Natural killer cell (primary cell): Measurements from ENCODE around the gene ERGIC3. TPM values are rescaled to one million over a fixed set of nuclear protein-coding genes. Genes with fewer than 3 reads are reported as not detected.

ENCODE experiments used
- ATAC-seq, 3 donors: fragments of 150-1000 bp in 2 of 3; fragments of 200-7000 bp in 1 of 3; cut with Tn5 transposase; 1 replicate in 1 of 3; 2 replicates in 2 of 3; pipeline ENCODE4 v1.10.0; 2021; ENCODE audit warnings: mild to moderate bottlenecking in 2 of 3, moderate library complexity in 2 of 3
- DNase-seq, 2 donors: peaks; one replicate each; pipeline versions ENCODE4 v3.0.0 to v3.0.0-alpha.2; 2013 to 2021; ENCODE audit warnings: mixed read lengths in 1 of 2
- H3K27ac ChIP-seq: one replicate; pipeline ENCODE4 v1.5.1; 2013; ENCODE audit warnings: mild to moderate bottlenecking, low read length
- H3K27me3 ChIP-seq: one replicate; pipeline ENCODE4 v1.6.1; 2013; ENCODE audit warnings: low read length; ENCODE audit not compliant: control insufficient read depth, insufficient read depth
- H3K36me3 ChIP-seq: one replicate; pipeline ENCODE4 v1.6.1; 2013; ENCODE audit warnings: low read length; ENCODE audit not compliant: control insufficient read depth, insufficient read depth
- H3K4me1 ChIP-seq: one replicate; pipeline ENCODE4 v1.6.1; 2013; ENCODE audit warnings: low read length; ENCODE audit not compliant: control insufficient read depth, insufficient read depth
- H3K4me3 ChIP-seq: one replicate; pipeline ENCODE4 v1.5.1; 2013; ENCODE audit warnings: low read length
- H3K9me3 ChIP-seq: one replicate; pipeline ENCODE4 v1.6.1; 2013; ENCODE audit warnings: low read length; ENCODE audit not compliant: control insufficient read depth, insufficient read depth
- H3K27ac Mint-ChIP-seq, 2 donors: one replicate each; pipeline ENCODE4 v1.8.0; 2022; ENCODE audit warnings: mild to moderate bottlenecking in 2 of 2, mixed read lengths in 2 of 2, moderate library complexity in 1 of 2
- H3K27me3 Mint-ChIP-seq, 2 donors: one replicate each; pipeline ENCODE4 v1.8.0; 2022; ENCODE audit warnings: low read depth in 2 of 2, mixed read lengths in 2 of 2
- H3K36me3 Mint-ChIP-seq: one replicate; pipeline ENCODE4 v1.8.0; 2022; ENCODE audit warnings: mixed read lengths
- H3K4me1 Mint-ChIP-seq, 2 donors: one replicate each; pipeline ENCODE4 v1.8.0; 2022; ENCODE audit warnings: mixed read lengths in 2 of 2
- H3K4me3 Mint-ChIP-seq: one replicate; pipeline ENCODE4 v1.8.0; 2022; ENCODE audit warnings: mild to moderate bottlenecking, moderate library complexity, mixed read lengths
- H3K9me3 Mint-ChIP-seq, 2 donors: one replicate each; pipeline ENCODE4 v1.8.0; 2022; ENCODE audit warnings: mixed read lengths in 2 of 2
- WGBS: methylation state at CpG from one replicate; pipeline ENCODE4 v1.1.7; 2013; ENCODE audit warnings: missing lambda C conversion rate; ENCODE audit not compliant: insufficient coverage; 5-methylcytosine and 5-hydroxymethylcytosine counted together
- intact Hi-C: fragments of 100-400 bp; cut with micrococcal nuclease; formaldehyde crosslinking; loops from one replicate; pipeline ENCODE4 v1.14.2; 2022
- total RNA-seq, 4 donors: library from RNA; stranded (reverse); fragments of 120-200 nt in 1 of 4; gene quantifications; one replicate each; pipeline versions ENCODE4 v1.2.3 to v1.2.4, GENCODE V29; 2013 to 2022
- TF ChIP-seq, protein P1 (sequence below): fragments of 200-600 bp; IDR thresholded peaks from one replicate; pipeline ENCODE4 v1.8.0; 2022; ENCODE audit warnings: antibody characterized with exemption

ERGIC3 gene
- total RNA-seq, 3 donors from 2014 or later (not counting 1 experiment from before 2014, with no cell fraction given): 128 to 130 (median 129) TPM

DNA sequence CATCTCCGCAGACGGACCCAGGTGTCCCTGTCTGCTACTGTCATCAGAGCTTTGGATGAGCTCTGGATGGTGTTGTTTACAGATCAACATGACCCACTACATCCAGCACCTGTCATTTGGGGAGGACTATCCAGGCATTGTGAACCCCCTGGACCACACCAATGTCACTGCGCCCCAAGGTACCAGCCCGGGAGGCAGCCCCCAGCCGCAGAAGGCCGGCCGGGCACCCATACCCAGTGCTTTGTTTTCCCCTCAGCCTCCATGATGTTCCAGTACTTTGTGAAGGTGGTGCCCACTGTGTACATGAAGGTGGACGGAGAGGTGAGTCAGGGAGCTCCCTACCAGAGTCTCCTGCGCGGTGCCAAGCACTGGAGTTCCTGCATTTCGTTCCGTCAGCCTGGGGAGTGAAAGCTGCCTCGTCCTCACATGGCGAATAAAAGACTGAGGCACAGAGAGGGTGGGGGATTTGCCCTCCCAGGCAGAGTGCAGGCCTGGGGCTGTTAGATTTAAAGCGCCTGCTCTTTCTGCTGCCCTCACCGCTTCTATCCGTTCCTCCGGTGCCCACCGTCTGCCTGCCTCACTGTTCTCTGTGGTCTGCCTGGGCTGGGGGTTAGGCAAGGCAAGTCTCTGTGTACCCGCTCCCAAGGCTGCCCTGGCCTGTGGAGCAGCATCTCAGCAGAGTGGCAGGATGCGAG is 14.2 kb downstream of the ERGIC3 start:
- Histone ChIP-seq H3K4me1 (no peaks in the 10 kb centered on the region), H3K27me3 (no peaks in the 10 kb centered on the region), H3K4me3 (no peak overlapping the region), H3K9me3 (no peaks in the 10 kb centered on the region), H3K27ac (no peak overlapping the region), H3K36me3 (peaks cover 27% of the 10 kb centered on the region)
- DNase-seq (no peak), ATAC-seq (no peak)
- 97% methylated on average over 19 of the region's 21 CpGs for WGBS
- Mint-ChIP-seq H3K4me3 (no peak overlapping the region), H3K4me1 (peaks cover 0 to 6% of the 10 kb centered on the region in 2 donors), H3K27me3 (no peaks in the 10 kb centered on the region), H3K9me3 (no peaks in the 10 kb centered on the region), H3K27ac (no peak overlapping the region), H3K36me3 (no peaks in the 10 kb centered on the region)
- TF ChIP-seq, protein P1, sequence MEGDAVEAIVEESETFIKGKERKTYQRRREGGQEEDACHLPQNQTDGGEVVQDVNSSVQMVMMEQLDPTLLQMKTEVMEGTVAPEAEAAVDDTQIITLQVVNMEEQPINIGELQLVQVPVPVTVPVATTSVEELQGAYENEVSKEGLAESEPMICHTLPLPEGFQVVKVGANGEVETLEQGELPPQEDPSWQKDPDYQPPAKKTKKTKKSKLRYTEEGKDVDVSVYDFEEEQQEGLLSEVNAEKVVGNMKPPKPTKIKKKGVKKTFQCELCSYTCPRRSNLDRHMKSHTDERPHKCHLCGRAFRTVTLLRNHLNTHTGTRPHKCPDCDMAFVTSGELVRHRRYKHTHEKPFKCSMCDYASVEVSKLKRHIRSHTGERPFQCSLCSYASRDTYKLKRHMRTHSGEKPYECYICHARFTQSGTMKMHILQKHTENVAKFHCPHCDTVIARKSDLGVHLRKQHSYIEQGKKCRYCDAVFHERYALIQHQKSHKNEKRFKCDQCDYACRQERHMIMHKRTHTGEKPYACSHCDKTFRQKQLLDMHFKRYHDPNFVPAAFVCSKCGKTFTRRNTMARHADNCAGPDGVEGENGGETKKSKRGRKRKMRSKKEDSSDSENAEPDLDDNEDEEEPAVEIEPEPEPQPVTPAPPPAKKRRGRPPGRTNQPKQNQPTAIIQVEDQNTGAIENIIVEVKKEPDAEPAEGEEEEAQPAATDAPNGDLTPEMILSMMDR: no peak
- intact Hi-C loops: no loop called here

DNA sequence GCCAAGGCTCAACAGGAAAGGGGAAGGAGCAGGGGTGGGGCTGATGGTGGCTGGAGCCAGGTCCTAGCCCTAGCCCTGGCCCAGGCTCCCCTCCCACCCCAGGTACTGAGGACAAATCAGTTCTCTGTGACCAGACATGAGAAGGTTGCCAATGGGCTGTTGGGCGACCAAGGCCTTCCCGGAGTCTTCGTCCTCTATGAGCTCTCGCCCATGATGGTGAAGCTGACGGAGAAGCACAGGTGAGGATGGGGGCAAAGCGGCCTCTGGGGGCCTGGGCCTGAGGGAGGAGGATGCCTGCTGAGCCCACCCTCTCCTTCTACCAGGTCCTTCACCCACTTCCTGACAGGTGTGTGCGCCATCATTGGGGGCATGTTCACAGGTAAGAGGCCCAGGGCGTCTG is 15.0 kb downstream of the ERGIC3 start:
- H3K27me3 Mint-ChIP-seq: no peaks in the 10 kb centered on the region
- H3K36me3 ChIP-seq: peaks cover 22% of the 10 kb centered on the region
- H3K4me3 Mint-ChIP-seq: no peak overlapping the region
- intact Hi-C loops: no loop called here
- WGBS: 94% methylated on average over 7 of the region's 8 CpGs
- peaks cover 0 to 6% of the 10 kb centered on the region in 2 donors for H3K4me1 Mint-ChIP-seq
- no peaks in the 10 kb centered on the region for H3K36me3 Mint-ChIP-seq
- ATAC-seq (no peak), DNase-seq (no peak)
- H3K4me3 ChIP-seq: no peak overlapping the region
- no peak overlapping the region for H3K27ac ChIP-seq
- H3K4me1 ChIP-seq: no peaks in the 10 kb centered on the region
- H3K9me3 ChIP-seq: no peaks in the 10 kb centered on the region
- H3K9me3 Mint-ChIP-seq: no peaks in the 10 kb centered on the region
- H3K27me3 ChIP-seq: no peaks in the 10 kb centered on the region
- TF ChIP-seq, protein P1: no peak
- no peak overlapping the region for H3K27ac Mint-ChIP-seq

DNA sequence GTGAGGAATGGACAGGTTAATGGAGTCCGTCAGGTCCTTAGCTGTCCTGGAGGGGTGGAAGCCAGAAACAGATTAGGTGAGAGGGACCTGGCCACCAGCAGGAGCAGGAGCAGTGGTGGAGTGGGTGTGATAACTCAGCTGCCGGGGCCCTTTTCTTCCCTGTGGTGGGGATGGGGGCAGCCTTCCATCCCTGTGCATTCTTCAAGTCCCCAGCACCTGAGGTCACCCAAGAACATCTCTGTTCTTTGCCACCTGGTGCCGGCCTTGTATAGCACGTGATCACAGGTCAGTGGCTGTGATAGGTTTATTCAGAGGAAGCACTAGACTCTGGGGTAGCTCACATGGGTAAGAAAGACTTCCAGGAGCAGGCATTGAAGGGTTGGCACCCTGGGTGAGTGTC is 16.6 kb downstream of the ERGIC3 start:
- TF ChIP-seq, protein P1: no peak
- Mint-ChIP-seq H3K9me3 (no peaks in the 10 kb centered on the region), H3K4me3 (no peak overlapping the region), H3K27me3 (no peaks in the 10 kb centered on the region), H3K4me1 (peaks cover 0 to 6% of the 10 kb centered on the region in 2 donors), H3K36me3 (no peaks in the 10 kb centered on the region), H3K27ac (peak overlapping the region in 1 of 2 donors; percentile 46)
- no peaks in the 10 kb centered on the region for H3K4me1 ChIP-seq
- no peaks in the 10 kb centered on the region for H3K27me3 ChIP-seq
- H3K36me3 ChIP-seq: peaks cover 20% of the 10 kb centered on the region
- no peak for DNase-seq
- no peak overlapping the region for H3K27ac ChIP-seq
- ATAC-seq: no peak
- no peaks in the 10 kb centered on the region for H3K9me3 ChIP-seq
- intact Hi-C loops: no loop called here
- no peak overlapping the region for H3K4me3 ChIP-seq
- WGBS: 99% methylated on average over 4 of the region's 4 CpGs
